ENCODE data around the gene CYP4V2. TPM values are rescaled to one million over a fixed set of nuclear protein-coding genes. Genes with fewer than 3 reads are reported as not detected.

CYP4V2 gene
- polyA plus RNA-seq, 1 of the 3 experiments (the other 2 are of a cell fraction), result 7.8 TPM

DNA sequence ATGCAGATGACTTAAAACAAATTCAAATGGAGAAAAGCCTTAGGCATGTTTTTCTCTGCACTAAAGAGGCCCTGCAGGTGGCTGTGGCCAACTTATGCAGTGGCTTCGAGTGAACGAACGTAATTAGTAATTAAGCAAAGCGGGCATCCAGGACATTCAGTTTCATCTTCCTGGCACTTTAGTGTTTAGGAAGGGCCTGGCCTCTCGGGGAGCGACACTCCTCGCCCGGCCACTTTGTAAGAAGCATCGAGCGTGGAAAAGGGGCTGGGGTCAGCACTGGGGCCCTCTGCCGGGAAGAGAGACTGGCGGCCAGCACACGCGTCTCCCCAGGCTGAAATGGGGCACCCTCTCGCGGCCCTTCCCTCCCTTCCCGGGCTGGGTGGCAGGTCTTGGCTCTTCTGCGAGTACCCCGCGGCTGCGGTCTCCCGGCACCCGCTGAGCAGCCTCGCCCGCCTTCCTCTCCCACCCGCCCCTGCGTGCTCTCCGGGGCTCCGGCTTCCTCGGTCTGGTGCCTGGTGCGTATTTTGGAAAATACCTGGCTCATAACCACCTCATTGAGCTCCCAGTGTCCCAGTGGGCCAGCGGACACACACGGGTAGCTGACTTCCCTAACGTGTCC is 677 bp upstream of the CYP4V2 start:
- 6% methylated on average over 11 of the region's 34 CpGs for WGBS (ENCODE audit: low lambda C conversion rate)
- Histone ChIP-seq H3K27me3 (ENCODE audit: insufficient read depth) (no peaks in the 10 kb centered on the region), H3K4me3 (ENCODE audit: low read depth in 2 of 2, low read length in 1 of 2) (peak overlapping the region; percentile 93 to 94), H3F3A (replicated peaks; ENCODE audit: insufficient read depth) (peaks cover 9% of the 10 kb centered on the region), H3K9me3 (no peaks in the 10 kb centered on the region), H3K9me2 (no peaks in the 10 kb centered on the region), H3K36me3 (replicated peaks in 1 of 2; ENCODE audit: control insufficient read depth in 1 of 2, insufficient read depth in 2 of 2, low read length in 1 of 2) (peaks cover 0 to 7% of the 10 kb centered on the region in 2 experiments), H3K79me2 (ENCODE audit: insufficient read depth) (peaks cover 24% of the 10 kb centered on the region), H3K4me1 (ENCODE audit: control insufficient read depth in 1 of 2, insufficient read depth in 2 of 2, low read depth in 1 of 2, low read length in 1 of 2) (peaks cover 0 to 8% of the 10 kb centered on the region in 2 experiments; a peak in 3 of 4 replicates), H3K9ac (peak overlapping the region; percentile 85), H3K4me2 (peak overlapping the region; percentile 95), H2AFZ (ENCODE audit: low read depth) (peak overlapping the region; percentile 90), H4K20me1 (ENCODE audit: insufficient read depth) (no peaks in the 10 kb centered on the region), H3K27ac (ENCODE audit: low read depth in 2 of 2, low read length in 1 of 2) (peak overlapping the region; percentile 80 to 97)
- POLR2A ChIA-PET, result interaction anchor here (1.2 to 1.8 kb wide), 2 partner anchors 11 to 13 kb away, joined by 3 to 4 read pairs; no protein-coding TSS in a partner anchor
- DNase-seq, result peak; percentile 86
- TF ChIP-seq, protein P1, sequence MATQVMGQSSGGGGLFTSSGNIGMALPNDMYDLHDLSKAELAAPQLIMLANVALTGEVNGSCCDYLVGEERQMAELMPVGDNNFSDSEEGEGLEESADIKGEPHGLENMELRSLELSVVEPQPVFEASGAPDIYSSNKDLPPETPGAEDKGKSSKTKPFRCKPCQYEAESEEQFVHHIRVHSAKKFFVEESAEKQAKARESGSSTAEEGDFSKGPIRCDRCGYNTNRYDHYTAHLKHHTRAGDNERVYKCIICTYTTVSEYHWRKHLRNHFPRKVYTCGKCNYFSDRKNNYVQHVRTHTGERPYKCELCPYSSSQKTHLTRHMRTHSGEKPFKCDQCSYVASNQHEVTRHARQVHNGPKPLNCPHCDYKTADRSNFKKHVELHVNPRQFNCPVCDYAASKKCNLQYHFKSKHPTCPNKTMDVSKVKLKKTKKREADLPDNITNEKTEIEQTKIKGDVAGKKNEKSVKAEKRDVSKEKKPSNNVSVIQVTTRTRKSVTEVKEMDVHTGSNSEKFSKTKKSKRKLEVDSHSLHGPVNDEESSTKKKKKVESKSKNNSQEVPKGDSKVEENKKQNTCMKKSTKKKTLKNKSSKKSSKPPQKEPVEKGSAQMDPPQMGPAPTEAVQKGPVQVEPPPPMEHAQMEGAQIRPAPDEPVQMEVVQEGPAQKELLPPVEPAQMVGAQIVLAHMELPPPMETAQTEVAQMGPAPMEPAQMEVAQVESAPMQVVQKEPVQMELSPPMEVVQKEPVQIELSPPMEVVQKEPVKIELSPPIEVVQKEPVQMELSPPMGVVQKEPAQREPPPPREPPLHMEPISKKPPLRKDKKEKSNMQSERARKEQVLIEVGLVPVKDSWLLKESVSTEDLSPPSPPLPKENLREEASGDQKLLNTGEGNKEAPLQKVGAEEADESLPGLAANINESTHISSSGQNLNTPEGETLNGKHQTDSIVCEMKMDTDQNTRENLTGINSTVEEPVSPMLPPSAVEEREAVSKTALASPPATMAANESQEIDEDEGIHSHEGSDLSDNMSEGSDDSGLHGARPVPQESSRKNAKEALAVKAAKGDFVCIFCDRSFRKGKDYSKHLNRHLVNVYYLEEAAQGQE (IDR thresholded peaks at IDR 0.05; ENCODE audit: low read depth, low read length), result no peak
- TF ChIP-seq CHD2 (IDR thresholded peaks at IDR 0.05; ENCODE audit: low read length, partially characterized antibody), result no peak
- TF ChIP-seq, protein P2, sequence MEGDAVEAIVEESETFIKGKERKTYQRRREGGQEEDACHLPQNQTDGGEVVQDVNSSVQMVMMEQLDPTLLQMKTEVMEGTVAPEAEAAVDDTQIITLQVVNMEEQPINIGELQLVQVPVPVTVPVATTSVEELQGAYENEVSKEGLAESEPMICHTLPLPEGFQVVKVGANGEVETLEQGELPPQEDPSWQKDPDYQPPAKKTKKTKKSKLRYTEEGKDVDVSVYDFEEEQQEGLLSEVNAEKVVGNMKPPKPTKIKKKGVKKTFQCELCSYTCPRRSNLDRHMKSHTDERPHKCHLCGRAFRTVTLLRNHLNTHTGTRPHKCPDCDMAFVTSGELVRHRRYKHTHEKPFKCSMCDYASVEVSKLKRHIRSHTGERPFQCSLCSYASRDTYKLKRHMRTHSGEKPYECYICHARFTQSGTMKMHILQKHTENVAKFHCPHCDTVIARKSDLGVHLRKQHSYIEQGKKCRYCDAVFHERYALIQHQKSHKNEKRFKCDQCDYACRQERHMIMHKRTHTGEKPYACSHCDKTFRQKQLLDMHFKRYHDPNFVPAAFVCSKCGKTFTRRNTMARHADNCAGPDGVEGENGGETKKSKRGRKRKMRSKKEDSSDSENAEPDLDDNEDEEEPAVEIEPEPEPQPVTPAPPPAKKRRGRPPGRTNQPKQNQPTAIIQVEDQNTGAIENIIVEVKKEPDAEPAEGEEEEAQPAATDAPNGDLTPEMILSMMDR (IDR thresholded peaks at IDR 0.05), result peak; percentile 16
- CTCF ChIA-PET, result interaction anchor here (1.2 to 2.6 kb wide), 3 partner anchors 11 to 171 kb away, joined by 3 to 7 read pairs (median 4); no protein-coding TSS in a partner anchor

DNA sequence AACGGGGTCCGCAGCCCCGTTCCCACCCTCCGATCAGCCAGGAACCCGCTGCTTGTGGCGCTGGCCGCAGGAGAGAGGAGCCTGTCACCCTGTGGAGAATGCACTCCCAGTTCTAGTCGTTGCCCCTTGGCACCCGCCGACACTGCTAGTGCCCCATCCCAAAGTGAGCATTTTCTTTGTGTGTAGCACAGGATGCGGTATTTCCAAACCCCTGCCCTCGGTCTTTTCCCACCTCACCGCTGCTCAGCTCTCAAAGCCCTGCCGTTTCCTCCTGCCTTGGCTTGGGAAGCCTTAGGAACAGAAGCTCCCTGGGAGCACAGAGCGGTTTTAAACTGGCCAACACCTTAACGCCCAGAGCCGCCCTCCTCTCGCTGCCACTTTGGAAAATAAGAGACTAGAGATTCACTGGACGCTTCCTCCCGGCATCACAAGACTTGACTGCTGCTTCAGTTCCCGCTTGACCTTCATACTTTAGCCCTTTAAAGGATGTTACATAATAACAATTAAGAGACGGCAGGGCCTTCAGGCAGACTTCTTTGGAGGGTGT is 772 bp downstream of the CYP4V2 start:
- Histone ChIP-seq H3K9me2 (no peaks in the 10 kb centered on the region), H3K27me3 (ENCODE audit: insufficient read depth) (no peaks in the 10 kb centered on the region), H3K79me2 (ENCODE audit: insufficient read depth) (peaks cover 24% of the 10 kb centered on the region), H3K4me2 (peak overlapping the region; percentile 95), H3K4me1 (ENCODE audit: control insufficient read depth in 1 of 2, insufficient read depth in 2 of 2, low read depth in 1 of 2, low read length in 1 of 2) (peaks cover 0 to 8% of the 10 kb centered on the region in 2 experiments; a peak in 3 of 4 replicates), H3K27ac (ENCODE audit: low read depth in 2 of 2, low read length in 1 of 2) (peak overlapping the region; percentile 80 to 97), H3K4me3 (ENCODE audit: low read depth in 2 of 2, low read length in 1 of 2) (peak overlapping the region; percentile 93 to 94), H4K20me1 (ENCODE audit: insufficient read depth) (no peaks in the 10 kb centered on the region), H3K9ac (peak overlapping the region; percentile 85), H3K9me3 (no peaks in the 10 kb centered on the region), H3F3A (replicated peaks; ENCODE audit: insufficient read depth) (peaks cover 9% of the 10 kb centered on the region), H2AFZ (ENCODE audit: low read depth) (peak overlapping the region; percentile 90; the same call in 1 of the 2 replicates), H3K36me3 (replicated peaks in 1 of 2; ENCODE audit: control insufficient read depth in 1 of 2, insufficient read depth in 2 of 2, low read length in 1 of 2) (peaks cover 6 to 18% of the 10 kb centered on the region in 2 experiments)
- WGBS (ENCODE audit: low lambda C conversion rate), result 2% methylated on average over 13 of the region's 22 CpGs
- POLR2A ChIA-PET, result interaction anchor here (1.8 kb wide), 1 partner anchor 9 kb away, joined by 4 read pairs; no protein-coding TSS in a partner anchor
- CTCF ChIA-PET, result interaction anchor here (0.6 to 2.6 kb wide), 6 partner anchors 10 to 1385 kb away, joined by 3 to 7 read pairs (median 4); no protein-coding TSS in a partner anchor
- no peak for DNase-seq
- no peak for TF ChIP-seq RFX5 (IDR thresholded peaks at IDR 0.05; ENCODE audit: low read length)
- no peak for TF ChIP-seq GATA2 (CRISPR knock-in tag; IDR thresholded peaks at IDR 0.05)
- TF ChIP-seq TCF12 (IDR thresholded peaks at IDR 0.05), result no peak
- TF ChIP-seq, protein P1 (IDR thresholded peaks at IDR 0.05; ENCODE audit: low read depth, low read length), result no peak
- TF ChIP-seq, protein P3, sequence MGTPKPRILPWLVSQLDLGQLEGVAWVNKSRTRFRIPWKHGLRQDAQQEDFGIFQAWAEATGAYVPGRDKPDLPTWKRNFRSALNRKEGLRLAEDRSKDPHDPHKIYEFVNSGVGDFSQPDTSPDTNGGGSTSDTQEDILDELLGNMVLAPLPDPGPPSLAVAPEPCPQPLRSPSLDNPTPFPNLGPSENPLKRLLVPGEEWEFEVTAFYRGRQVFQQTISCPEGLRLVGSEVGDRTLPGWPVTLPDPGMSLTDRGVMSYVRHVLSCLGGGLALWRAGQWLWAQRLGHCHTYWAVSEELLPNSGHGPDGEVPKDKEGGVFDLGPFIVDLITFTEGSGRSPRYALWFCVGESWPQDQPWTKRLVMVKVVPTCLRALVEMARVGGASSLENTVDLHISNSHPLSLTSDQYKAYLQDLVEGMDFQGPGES (IDR thresholded peaks at IDR 0.05; ENCODE audit: low read depth, low read length), result no peak
- TF ChIP-seq TAF1 (IDR thresholded peaks at IDR 0.05; ENCODE audit: borderline replicate concordance, low read depth, low read length), result no peak
- TF ChIP-seq YY1 (IDR thresholded peaks at IDR 0.05; ENCODE audit: low read depth), result no peak
- TF ChIP-seq, protein P4, sequence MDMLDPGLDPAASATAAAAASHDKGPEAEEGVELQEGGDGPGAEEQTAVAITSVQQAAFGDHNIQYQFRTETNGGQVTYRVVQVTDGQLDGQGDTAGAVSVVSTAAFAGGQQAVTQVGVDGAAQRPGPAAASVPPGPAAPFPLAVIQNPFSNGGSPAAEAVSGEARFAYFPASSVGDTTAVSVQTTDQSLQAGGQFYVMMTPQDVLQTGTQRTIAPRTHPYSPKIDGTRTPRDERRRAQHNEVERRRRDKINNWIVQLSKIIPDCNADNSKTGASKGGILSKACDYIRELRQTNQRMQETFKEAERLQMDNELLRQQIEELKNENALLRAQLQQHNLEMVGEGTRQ (IDR thresholded peaks at IDR 0.05; ENCODE audit: borderline replicate concordance, low read depth, low read length), result no peak
- TF ChIP-seq RXRA (IDR thresholded peaks at IDR 0.05; ENCODE audit: borderline replicate concordance, low read depth), result no peak
- no peak for TF ChIP-seq MXI1 (IDR thresholded peaks at IDR 0.05; ENCODE audit: low read depth, low read length)

Data from SK-N-SH (cell line).